GM12892 (cell line): Measurements from ENCODE around the gene CYB5R3.

Source experiments
- POLR2A ChIP-seq: IDR thresholded peaks from 2 replicates; pipeline ENCODE4 v1.6.1; 2011; ENCODE audit warnings: low read depth, low read length, control low read depth
- POLR2AphosphoS5 ChIP-seq: IDR thresholded peaks from 2 replicates; pipeline ENCODE4 v1.6.1; 2011; ENCODE audit warnings: low read depth, low read length, control low read depth
- TAF1 ChIP-seq: IDR thresholded peaks from 2 replicates; pipeline ENCODE4 v1.6.1; 2011; ENCODE audit warnings: low read depth, mild to moderate bottlenecking, control low read depth, low read length, borderline replicate concordance

DNA sequence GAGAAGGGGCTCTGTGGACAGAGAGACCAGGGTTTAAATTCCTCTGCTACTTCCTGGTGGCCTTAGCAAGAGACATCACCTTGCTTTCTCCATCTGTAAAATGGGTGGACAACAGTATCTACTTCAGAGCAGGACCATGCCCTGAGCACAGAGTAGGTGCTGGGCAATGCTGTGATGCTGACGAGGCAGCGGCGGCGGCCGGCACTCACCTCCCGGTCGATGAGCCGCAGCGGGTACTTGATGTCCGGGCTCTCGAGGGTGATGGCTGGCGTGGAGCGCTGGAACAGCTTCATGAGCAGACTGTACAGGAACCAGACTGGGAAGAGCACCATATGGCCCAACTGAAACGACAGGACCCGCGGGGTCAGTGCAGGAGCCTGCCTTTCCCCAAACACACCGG, 12.7 kb downstream of the CYB5R3 start:
- TF ChIP-seq POLR2AphosphoS5, result no peak
- no peak for TF ChIP-seq POLR2A
- TF ChIP-seq TAF1, result no peak
